Psoas muscle (tissue), 8 donors: ENCODE results near the gene IFI27. TPM values are rescaled to one million over a fixed set of nuclear protein-coding genes. Genes with fewer than 3 reads are reported as not detected.

Experiments used
- ATAC-seq, 4 donors: fragments of 200-7000 bp; cut with Tn5 transposase; one replicate each; pipeline ENCODE4 v1.9.1; 2020; ENCODE audit warnings: moderate library complexity in 3 of 4, mild to moderate bottlenecking in 2 of 4
- DNase-seq, 2 donors: peaks; one replicate each; pipeline ENCODE4 v3.0.0-alpha.2; 2020
- H3K27ac ChIP-seq: fragments of 200-600 bp; one replicate; pipeline ENCODE4 v1.8.0; 2022
- H3K27me3 ChIP-seq, 3 donors: fragments of 200-600 bp in 1 of 3; one replicate each; pipeline versions ENCODE4 v1.6.1 to v1.8.0; 2013 to 2022; ENCODE audit warnings: low read length in 2 of 3, mild to moderate bottlenecking in 2 of 3, moderate library complexity in 1 of 3; ENCODE audit not compliant: insufficient read depth in 3 of 3
- H3K36me3 ChIP-seq, 2 donors: fragments of 200-600 bp in 1 of 2; one replicate each; pipeline versions ENCODE4 v1.6.1 to v1.8.0; 2013 to 2022; ENCODE audit warnings: low read depth in 1 of 2, mild to moderate bottlenecking in 1 of 2, moderate library complexity in 1 of 2; ENCODE audit not compliant: insufficient read depth in 1 of 2
- H3K4me1 ChIP-seq: fragments of 200-600 bp; one replicate; pipeline ENCODE4 v1.8.0; 2022
- H3K4me3 ChIP-seq: fragments of 200-600 bp; one replicate; pipeline ENCODE4 v1.8.0; 2022; ENCODE audit warnings: mild to moderate bottlenecking
- H3K9me3 ChIP-seq: fragments of 200-600 bp; one replicate; pipeline ENCODE4 v1.8.0; 2022
- WGBS, 3 donors: extraction: QIAGEN DNeasy Blood & Tissue Kit; methylation state at CpG; one replicate each; pipeline versions ENCODE4 v1.1.6 to v1.1.7; 2013; 5-methylcytosine and 5-hydroxymethylcytosine counted together
- intact Hi-C, 2 donors: fragments of 100-400 bp; cut with DNase I; formaldehyde crosslinking; loops; one replicate each; pipeline versions ENCODE4 v1.11.0 to v1.14.2; 2022
- polyA plus RNA-seq, 3 donors: library from polyadenylated mRNA; stranded (reverse); fragments of 200-250 nt; gene quantifications; one replicate each; pipeline ENCODE4 v1.2.3, GENCODE V29; 2013
- total RNA-seq, 4 donors: library from RNA; stranded (reverse); fragmentation: NEBNext Ultra II Directional in 2 of 4; extraction: Animal tissue kit (Norgen Biotek cat#: 25700) in 2 of 4; gene quantifications; one replicate each; pipeline versions ENCODE4 v1.2.1 to v1.2.4, GENCODE V29; 2021 to 2023
- TF ChIP-seq, protein P1 (sequence below): fragments of 200-600 bp; IDR thresholded peaks from one replicate; pipeline ENCODE4 v1.8.0; 2022; ENCODE audit warnings: antibody characterized with exemption
- donor health status: healthy with polysubstance abuse.
- donor health status: DM: no; HTN: no; CAD: no; lungs with moderate emphysema.
- donor health status: Bipolar disorder and iron deficiency.
- donor health status: healthy.
- donor health status: DM: yes; HTN: yes; CAD: no.
- donor health status: DM: no; HTN: no; CAD: no.
- donor health status: DM: no; HTN: no; CAD: no.
- donor health status: DM: yes; HTN: yes; CAD: no.

Gene IFI27
- total and polyA plus RNA-seq, 7 donors = 52.8 to 229 (median 95.2) TPM

DNA sequence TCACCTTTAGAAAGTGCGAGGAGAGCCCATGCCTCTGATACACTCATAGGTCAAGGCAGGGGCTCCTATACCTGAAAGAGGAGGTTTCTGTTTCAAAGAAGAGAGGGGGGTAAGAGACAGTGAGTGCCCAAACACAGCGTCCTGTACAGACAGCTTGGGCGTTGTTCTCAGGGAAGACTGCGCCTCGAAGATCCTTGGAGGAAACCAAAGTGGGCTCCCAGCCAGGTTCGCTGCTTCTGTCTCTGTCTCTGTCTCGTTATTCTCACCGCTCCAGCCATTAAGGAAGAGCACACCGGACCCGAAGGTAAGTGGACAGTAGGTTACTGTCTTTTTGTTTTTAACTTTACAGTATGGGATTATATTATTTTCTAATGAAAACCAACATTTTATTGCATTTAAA, 5.8 kb upstream of the IFI27 start:
- 72 to 84% (median 82%) methylated on average over 10 of the region's 10 CpGs for WGBS, 3 donors
- H3K4me1 ChIP-seq = no peaks in the 10 kb centered on the region
- ATAC-seq (no peak), DNase-seq (no peak)
- no peak overlapping the region for H3K27ac ChIP-seq
- no peaks in the 10 kb centered on the region for H3K27me3 ChIP-seq
- no peaks in the 10 kb centered on the region for H3K36me3 ChIP-seq
- no peak overlapping the region for H3K4me3 ChIP-seq
- TF ChIP-seq, protein P1, sequence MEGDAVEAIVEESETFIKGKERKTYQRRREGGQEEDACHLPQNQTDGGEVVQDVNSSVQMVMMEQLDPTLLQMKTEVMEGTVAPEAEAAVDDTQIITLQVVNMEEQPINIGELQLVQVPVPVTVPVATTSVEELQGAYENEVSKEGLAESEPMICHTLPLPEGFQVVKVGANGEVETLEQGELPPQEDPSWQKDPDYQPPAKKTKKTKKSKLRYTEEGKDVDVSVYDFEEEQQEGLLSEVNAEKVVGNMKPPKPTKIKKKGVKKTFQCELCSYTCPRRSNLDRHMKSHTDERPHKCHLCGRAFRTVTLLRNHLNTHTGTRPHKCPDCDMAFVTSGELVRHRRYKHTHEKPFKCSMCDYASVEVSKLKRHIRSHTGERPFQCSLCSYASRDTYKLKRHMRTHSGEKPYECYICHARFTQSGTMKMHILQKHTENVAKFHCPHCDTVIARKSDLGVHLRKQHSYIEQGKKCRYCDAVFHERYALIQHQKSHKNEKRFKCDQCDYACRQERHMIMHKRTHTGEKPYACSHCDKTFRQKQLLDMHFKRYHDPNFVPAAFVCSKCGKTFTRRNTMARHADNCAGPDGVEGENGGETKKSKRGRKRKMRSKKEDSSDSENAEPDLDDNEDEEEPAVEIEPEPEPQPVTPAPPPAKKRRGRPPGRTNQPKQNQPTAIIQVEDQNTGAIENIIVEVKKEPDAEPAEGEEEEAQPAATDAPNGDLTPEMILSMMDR = no peak
- intact Hi-C loops = no loop called here
- no peaks in the 10 kb centered on the region for H3K9me3 ChIP-seq

DNA sequence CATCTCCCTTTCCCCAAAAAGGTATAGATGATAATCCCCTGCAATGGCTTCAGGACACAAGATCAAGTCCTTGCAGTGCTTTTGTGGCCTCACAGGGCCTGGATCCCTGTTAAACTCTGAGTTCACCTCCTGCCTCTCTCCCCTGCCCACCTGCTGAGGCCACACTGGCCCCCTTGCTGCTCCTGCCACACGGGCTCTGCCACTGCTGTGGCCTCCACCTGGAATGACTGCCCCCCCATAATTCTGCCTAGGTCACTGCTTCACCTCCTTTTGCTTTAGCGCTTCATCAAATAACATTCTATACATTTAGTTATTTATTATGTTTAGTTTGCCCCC, 653 bp upstream of the IFI27 start:
- H3K4me1 ChIP-seq = no peaks in the 10 kb centered on the region
- H3K4me3 ChIP-seq = peak overlapping the region; percentile 54
- no peak for DNase-seq
- no peaks in the 10 kb centered on the region for H3K36me3 ChIP-seq
- 79 to 94% (median 87%) methylated on average over 2 of the region's 2 CpGs for WGBS, 3 donors
- no peaks in the 10 kb centered on the region for H3K27me3 ChIP-seq
- TF ChIP-seq, protein P1 = no peak
- H3K9me3 ChIP-seq = no peaks in the 10 kb centered on the region
- intact Hi-C loops = no loop called here
- H3K27ac ChIP-seq = peak overlapping the region; percentile 32
- no peak for ATAC-seq

DNA sequence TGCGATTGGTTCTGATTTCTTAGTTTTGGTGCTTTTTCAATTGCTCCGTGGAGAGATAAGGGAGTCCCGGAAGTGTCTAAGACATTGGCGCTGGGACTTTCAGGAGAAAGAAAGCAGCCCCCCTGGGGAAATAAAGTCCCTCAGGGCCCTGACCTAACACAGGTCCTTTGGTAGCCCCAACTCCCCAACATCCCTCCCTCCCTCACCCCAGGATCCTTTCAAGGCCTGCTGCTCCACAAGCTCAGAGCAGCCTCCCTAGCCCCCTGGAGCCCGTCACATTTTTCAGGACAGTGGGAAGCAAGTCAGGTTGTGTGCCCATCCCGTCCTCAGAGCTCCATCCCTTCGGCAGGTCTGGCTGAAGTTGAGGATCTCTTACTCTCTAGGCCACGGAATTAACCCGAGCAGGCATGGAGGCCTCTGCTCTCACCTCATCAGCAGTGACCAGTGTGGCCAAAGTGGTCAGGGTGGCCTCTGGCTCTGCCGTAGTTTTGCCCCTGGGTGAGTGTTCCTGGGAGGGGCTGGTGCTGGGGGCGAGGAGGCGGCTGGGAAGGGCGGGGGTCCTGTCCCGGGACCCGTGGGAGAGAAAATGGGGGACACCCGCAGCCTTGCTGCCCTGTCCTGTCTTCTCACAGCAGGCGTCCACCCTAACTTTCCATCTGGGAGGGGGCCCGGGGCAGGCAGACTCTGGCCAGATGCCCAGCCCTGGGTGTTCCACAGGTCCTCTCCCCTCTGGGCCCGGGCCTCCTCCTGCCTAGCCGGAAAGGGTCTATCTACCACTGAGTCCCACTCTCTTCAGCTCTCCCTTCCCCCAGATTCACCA, 950 bp downstream of the IFI27 start:
- intact Hi-C loops = no loop called here
- H3K27ac ChIP-seq = peak overlapping the region; percentile 67
- no peaks in the 10 kb centered on the region for H3K36me3 ChIP-seq
- WGBS, 3 donors = 70 to 74% (median 72%) methylated on average over 18 to 20 of the region's 20 CpGs
- H3K4me1 ChIP-seq = no peaks in the 10 kb centered on the region
- TF ChIP-seq, protein P1 = no peak
- peak overlapping the region; percentile 54 for H3K4me3 ChIP-seq
- ATAC-seq (no peak), DNase-seq (no peak)
- H3K27me3 ChIP-seq = no peaks in the 10 kb centered on the region
- no peaks in the 10 kb centered on the region for H3K9me3 ChIP-seq

DNA sequence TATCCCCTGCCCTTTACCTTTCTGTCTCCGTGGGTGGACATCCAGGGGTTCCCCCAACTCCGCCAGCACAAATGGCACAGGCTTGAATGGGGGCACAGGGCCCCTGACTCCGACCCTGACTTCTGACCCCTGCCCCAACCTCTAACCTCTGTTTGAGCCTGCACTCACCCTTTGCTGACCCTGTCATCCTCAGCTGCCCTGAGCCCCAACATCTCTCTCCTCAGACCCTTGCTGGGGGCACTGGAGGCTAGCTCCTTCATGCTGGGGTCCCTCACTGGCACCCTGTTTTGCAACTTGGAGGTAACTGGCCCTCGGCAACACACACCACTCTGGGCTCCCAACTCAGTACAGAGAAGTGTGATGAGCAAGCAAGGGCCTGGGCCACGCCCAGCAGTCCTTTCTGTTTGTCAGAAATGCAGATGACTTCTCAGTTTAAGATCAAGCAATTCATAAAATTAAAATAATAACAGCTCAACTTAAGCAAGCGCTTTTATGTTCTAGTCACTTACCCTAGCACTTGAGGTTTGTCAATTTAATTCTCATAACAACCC, 2.1 kb downstream of the IFI27 start:
- Histone ChIP-seq H3K27ac (no peak overlapping the region), H3K9me3 (no peaks in the 10 kb centered on the region), H3K4me1 (no peaks in the 10 kb centered on the region), H3K27me3 (no peaks in the 10 kb centered on the region), H3K36me3 (no peaks in the 10 kb centered on the region), H3K4me3 (peak overlapping the region; percentile 54)
- TF ChIP-seq, protein P1 = no peak
- WGBS, 3 donors = 78 to 83% (median 79%) methylated on average over 6 of the region's 6 CpGs
- ATAC-seq = no peak
- intact Hi-C loops = no loop called here
- no peak for DNase-seq
